HG02884 (cell line): ENCODE results near the gene DNASE1L1.

Experiments used
- ATAC-seq: cut with Tn5 transposase; IDR thresholded peaks from one replicate; pipeline ENCODE4 v1.9.1; 2021; ENCODE audit warnings: mild to moderate bottlenecking, moderate library complexity; ENCODE audit not compliant: unreplicated experiment

DNASE1L1 gene

GRCh38 chrX:154369449-154370299, 39.4 kb downstream of the DNASE1L1 start:
- no peak for ATAC-seq

- no peak for ATAC-seq
Observed at GRCh38 chrX:154368630-154369448, 40.2 kb downstream of the DNASE1L1 start.

DNA sequence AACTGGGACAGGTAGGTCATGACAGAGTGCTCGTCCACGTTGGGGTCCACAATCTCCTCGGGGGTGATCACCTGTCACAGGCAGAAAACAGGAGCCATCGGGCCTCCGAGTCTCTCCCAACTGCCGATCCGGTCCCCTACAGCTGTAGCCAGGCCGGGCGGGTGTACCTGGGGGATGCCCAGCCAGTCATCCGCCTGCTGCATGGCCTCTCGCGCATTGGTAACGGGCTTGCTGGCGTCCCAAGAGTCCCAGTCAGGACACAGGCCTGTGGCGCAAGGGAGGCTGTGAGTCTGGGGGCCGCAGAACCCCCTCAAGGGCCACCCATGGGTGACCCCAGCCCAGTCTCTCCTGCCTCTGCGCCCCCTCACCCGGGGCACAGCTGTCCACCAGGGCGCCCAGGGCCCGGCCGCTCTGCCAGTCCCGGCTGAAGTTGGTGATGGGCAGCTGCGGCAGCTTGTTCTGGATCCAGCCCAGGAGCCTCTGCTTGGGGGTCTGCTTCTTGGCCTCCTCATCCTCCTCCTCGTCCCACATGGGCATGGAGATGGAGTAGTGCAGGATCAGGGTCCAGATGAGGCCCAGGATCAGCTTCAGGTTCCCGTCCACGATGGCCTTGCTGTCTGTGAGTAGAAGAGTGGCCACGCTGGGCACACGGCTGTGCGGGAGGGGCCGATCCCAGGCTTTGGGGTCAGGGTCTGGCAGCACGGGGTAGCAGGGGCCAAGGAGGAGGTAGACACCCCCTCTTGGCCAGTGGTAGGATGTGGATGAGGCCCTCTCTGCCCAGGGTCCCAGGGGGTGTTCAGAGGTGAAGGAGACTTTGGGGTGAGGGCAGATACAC, 41.4 kb downstream of the DNASE1L1 start:
- ATAC-seq: no peak

GRCh38 chrX:154366666-154367055, 42.4 kb downstream of the DNASE1L1 start:
- ATAC-seq: no peak

DNA sequence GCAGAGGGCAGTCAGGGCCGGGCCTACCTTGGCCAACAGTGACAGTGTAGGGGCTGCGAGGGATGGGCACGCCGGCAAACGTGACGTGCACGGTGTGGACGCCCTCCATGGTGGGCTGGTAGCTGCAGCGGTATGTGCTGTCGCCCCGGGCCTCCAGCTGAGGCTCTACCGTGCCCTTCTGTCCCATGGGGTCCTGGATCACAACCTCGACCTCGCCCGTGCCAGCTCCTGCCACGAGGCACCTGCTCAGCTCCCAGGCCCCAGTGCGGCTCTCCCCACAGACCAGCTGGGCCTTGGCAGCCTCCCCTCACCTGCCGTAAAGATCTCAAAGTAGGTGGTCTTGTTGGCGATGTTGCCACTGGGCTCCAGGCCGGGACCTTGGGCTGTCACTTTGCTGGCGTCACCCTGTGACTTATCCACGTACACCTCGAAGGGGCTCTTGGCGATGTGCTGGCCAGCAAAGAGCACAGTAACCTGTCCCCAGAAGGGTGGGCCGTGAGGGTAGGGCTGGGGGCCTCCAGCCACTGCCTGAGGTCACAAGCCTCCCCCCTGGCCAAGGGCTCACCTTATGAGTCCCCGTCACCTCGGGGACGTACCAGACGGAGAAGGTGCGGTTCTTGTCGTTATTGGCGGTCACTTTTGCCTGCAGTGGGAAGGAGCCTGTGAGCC, 42.9 kb downstream of the DNASE1L1 start:
- ATAC-seq: no peak

DNA sequence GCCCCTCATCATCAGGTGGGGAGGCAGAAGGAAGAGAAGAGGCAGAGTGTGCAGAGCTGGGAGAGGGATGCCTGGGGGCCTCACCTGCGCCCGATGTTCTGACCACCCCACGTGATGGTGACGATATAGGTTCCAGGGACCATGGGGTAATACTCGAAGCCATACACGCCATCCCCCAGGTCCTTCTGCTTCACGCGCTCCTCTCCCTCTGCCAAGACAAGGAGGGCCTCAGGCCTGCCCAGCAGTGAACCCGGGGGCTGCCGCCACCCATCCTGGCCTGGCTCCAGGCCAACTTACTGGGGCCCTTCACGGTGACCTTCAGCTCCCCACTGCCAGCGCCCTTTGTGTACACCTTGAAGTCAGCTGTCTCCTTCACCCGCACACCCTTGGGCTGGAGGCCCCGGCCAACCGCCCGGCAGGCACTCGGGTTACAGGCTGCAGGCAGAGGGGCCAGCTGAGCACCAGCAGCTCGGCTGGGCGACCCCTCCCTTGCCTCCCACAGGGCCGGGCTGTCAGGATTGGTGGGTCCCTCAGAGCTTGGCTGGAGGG, 43.9 kb downstream of the DNASE1L1 start:
- ATAC-seq: no peak

GRCh38 chrX:154363706-154364439, 45.2 kb downstream of the DNASE1L1 start:
- ATAC-seq: no peak

DNA sequence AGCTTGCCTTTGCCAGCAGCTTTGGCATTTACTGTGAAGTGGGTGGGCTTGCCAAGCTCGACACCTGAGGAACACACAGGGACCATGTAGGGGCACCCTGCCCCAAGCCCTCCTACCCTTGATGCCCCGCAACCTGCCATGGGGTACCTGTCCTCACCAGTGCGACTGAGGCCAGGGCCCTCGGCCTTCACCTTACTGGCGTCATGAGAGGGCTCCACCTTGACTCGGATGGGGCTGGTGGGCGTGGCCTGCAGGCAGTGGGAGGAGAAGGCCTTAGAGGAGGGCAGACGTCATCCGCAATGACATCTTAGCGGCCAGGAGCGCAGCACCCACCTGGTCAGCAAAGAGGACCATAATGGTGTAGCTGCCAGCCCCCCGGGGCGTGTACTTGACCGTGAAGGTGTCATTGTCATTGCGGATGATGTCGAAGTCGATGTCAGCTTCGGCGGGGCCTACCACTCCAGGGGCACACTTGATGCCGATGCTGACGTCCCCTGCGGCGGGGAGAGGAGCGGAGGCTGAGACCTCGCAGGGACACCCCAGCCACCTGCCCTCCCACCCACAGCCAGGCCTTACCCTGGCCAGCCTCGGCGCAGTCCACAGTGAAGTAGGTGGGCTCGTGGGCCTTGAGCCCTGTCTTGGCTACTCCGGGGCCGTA, 46.8 kb downstream of the DNASE1L1 start:
- no peak for ATAC-seq

DNA sequence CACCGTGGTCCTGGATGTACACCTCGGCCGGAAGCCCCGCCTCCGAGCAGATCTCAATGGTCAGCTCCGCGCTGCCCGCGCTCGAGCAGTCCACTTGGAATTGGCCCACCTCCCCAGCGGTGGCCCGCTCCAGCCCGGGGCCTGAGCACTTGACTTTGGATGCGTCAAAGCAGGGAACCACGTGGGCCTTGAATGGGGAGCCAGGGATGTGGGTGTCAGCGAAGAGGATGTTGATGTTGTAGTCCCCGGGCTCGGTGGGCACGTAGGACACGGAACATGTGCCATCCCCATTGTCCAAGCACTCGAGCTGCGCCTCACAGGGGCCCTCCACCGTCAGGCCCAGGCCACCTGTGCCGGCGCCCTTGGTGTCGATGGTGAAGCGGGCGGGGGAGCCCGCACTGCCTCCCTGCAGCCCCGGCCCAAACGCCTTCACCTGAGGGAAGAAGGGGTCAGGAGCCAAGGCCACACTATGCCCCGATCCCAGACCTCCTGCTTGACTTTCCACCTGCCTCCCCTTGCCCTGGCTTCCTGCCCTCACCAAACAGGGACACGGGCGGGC, 48.8 kb downstream of the DNASE1L1 start:
- no peak for ATAC-seq

- no peak for ATAC-seq
Observed at GRCh38 chrX:154359362-154360154, 49.5 kb downstream of the DNASE1L1 start.

DNA sequence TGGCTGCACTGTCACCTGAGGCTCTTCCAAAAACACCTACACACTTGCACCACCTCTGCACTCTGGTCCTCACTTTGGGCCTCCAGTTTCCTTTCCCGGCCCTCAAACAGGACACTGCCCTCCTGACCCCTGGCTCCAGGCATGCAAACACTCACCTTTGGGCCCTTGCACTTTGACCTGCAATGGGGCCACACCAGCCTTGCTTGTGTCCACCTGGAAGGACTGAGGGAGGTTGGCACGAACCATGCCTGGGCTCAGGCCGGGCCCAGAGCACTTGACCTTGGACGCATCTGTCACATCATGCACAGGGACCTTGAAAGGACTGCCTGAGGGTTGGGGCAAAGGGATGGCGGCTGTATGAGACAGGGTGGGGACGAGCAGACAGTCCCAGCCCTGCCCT, 50.2 kb downstream of the DNASE1L1 start:
- no peak for ATAC-seq

- no peak for ATAC-seq
Observed at GRCh38 chrX:154358011-154358410, 51.0 kb downstream of the DNASE1L1 start.

DNA sequence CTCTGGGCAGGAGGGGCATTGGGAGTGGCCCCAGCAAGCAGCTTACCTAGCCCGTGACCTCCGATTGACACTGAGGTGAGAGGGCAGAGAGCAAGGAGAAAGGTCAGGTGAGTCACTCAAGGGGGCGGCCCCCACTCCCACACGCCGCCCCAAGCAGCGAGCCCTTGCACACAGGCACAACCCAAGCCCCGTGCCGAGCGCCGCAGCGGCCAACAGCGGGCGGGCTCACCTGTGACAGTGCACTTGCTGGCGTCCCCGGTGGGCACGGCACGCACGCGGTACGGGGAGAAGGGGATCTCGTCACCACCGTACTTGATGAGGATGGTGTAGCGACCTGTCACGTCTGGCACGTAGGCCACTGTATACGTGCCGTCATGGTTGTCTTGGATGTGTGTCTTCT, 51.8 kb downstream of the DNASE1L1 start:
- no peak for ATAC-seq

GRCh38 chrX:154356596-154356995, 52.5 kb downstream of the DNASE1L1 start:
- no peak for ATAC-seq

- ATAC-seq: no peak
Observed at GRCh38 chrX:154355776-154356140, 53.3 kb downstream of the DNASE1L1 start.

- no peak for ATAC-seq
Observed at GRCh38 chrX:154355094-154355775, 53.8 kb downstream of the DNASE1L1 start.

DNA sequence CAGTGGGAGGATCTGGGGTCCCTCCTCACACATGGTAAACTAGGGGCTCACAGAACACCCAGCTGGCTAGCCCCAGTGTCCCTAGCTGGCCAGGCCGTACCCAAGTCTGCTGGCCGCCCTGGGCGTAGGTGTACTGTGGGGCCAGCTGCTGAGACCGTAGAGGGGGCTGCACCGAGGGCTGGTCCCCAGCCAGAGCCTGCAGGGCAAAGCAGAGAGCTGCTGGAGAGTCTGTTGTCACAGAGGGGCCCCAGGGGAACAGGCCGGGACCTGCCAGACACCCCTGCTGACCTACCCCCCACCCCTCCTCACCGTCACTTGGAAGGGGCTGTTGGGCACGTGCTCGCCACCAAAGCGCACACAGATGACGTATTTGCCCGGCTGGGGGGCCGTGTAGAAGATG, 54.5 kb downstream of the DNASE1L1 start:
- no peak for ATAC-seq

DNA sequence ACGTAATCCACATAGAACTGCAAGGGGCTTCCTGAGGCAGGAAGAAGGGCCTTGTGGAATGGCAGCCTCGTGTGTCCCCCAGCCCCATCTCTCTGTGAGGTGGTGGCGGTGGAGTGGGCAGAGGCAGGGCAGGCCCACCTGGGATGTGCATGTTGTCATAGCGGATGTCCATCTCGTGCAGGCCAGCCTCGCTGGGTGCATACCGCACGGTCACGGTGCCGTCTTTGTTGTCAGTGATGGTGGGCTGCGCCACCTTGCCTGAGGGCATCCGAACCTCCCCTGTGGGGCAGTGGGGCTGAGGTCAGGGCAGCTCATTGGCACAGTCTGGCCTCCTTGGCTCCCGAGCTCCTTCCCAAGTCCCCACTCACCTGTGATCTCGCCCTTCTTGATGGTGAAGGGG, 55.0 kb downstream of the DNASE1L1 start:
- no peak for ATAC-seq
